Upper lobe of left lung (tissue), 4 donors: ENCODE measurements around the gene ABHD1.

ENCODE experiments used
- POLR2A ChIP-seq, 4 donors: fragments of 450-650 bp; IDR thresholded peaks; one replicate each; pipeline ENCODE4 v1.5.1; 2016 to 2017; ENCODE audit warnings: antibody characterized with exemption in 4 of 4, mild to moderate bottlenecking in 2 of 4
- TF ChIP-seq, protein P1 (sequence below), 6 experiments: fragments of 450-650 bp in 4 of 6; fragments of 200-600 bp in 2 of 6; sonication (generic) in 2 of 6; IDR thresholded peaks; one replicate each; pipeline ENCODE4 v1.5.1; 2016 to 2019; ENCODE audit warnings: antibody characterized with exemption in 6 of 6

DNA sequence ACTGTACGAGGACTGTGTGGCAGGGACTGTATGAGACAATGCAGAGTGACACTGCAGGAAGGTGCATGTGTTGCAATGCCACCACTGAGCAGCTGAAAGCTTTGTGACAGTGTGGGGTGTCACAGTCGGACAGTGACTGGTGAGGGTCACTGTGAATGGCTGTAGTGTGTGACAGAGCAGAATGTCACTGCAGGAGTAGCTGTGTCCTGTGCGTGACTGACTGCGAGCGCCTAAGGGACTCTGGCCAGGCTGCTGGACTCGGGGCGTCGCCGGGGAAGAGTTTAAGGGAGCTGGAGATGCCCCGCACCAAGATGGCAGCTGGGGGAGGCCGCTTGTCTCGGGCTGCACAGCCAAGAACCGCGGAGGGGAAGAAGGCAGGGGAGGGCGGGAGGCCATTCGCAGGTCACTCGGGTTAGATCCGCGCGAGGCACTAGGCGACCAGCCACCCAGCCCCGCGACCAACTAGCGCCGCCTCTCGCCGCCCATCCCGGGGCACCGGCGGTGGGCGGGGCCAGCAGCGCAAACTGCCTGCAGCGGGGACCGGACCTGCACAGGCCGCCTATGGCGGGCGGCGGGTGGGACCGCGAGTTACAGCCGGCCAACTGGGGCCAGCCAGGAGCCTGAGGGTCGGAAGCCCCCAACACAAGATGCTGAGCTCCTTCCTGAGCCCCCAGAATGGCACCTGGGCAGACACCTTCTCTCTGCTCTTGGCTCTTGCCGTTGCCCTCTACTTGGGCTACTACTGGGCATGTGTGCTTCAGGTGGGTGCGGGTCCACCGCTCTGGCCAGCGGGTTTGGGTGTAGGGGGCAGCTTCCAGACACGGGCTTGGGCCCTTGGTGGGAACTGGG is at the start of gene ABHD1:
- TF ChIP-seq POLR2A (IDR thresholded peaks at IDR 0.05), result peak in 1 of 4 donors; percentile 51
- TF ChIP-seq, protein P1, sequence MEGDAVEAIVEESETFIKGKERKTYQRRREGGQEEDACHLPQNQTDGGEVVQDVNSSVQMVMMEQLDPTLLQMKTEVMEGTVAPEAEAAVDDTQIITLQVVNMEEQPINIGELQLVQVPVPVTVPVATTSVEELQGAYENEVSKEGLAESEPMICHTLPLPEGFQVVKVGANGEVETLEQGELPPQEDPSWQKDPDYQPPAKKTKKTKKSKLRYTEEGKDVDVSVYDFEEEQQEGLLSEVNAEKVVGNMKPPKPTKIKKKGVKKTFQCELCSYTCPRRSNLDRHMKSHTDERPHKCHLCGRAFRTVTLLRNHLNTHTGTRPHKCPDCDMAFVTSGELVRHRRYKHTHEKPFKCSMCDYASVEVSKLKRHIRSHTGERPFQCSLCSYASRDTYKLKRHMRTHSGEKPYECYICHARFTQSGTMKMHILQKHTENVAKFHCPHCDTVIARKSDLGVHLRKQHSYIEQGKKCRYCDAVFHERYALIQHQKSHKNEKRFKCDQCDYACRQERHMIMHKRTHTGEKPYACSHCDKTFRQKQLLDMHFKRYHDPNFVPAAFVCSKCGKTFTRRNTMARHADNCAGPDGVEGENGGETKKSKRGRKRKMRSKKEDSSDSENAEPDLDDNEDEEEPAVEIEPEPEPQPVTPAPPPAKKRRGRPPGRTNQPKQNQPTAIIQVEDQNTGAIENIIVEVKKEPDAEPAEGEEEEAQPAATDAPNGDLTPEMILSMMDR (IDR thresholded peaks at IDR 0.05), result no peak
